ENCODE data around the gene CSF1.
"Not testable (repeated sequence)": the region's sequence is repeated elsewhere in the genome, so short reads cannot be mapped to it uniquely, and the experiment has no call there.

Gene CSF1

GRCh38 chr1:109878531-109879104 is 32.0 kb upstream of the CSF1 start:
- ChIA-PET POLR2A (ENCODE audit: low non-redundant PET) (no interaction called here), CTCF (no interaction called here)
- H3K27ac ChIP-seq: no peak overlapping the region
- DNase-seq (ENCODE audit: low spot score): no peak
- TF ChIP-seq, protein P1, sequence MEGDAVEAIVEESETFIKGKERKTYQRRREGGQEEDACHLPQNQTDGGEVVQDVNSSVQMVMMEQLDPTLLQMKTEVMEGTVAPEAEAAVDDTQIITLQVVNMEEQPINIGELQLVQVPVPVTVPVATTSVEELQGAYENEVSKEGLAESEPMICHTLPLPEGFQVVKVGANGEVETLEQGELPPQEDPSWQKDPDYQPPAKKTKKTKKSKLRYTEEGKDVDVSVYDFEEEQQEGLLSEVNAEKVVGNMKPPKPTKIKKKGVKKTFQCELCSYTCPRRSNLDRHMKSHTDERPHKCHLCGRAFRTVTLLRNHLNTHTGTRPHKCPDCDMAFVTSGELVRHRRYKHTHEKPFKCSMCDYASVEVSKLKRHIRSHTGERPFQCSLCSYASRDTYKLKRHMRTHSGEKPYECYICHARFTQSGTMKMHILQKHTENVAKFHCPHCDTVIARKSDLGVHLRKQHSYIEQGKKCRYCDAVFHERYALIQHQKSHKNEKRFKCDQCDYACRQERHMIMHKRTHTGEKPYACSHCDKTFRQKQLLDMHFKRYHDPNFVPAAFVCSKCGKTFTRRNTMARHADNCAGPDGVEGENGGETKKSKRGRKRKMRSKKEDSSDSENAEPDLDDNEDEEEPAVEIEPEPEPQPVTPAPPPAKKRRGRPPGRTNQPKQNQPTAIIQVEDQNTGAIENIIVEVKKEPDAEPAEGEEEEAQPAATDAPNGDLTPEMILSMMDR (conservative IDR thresholded peaks at IDR 0.05; ENCODE audit: low read depth): no peak

GRCh38 chr1:109879371-109879770 is 31.3 kb upstream of the CSF1 start:
- H3K27ac ChIP-seq; DNase-seq (ENCODE audit: low spot score); POLR2A ChIA-PET (ENCODE audit: low non-redundant PET): not testable (repeated sequence)
- CTCF ChIA-PET: interaction anchor here (0.7 kb wide), 1 partner anchor 52 kb away, joined by 3 read pairs; no protein-coding TSS in a partner anchor

DNA sequence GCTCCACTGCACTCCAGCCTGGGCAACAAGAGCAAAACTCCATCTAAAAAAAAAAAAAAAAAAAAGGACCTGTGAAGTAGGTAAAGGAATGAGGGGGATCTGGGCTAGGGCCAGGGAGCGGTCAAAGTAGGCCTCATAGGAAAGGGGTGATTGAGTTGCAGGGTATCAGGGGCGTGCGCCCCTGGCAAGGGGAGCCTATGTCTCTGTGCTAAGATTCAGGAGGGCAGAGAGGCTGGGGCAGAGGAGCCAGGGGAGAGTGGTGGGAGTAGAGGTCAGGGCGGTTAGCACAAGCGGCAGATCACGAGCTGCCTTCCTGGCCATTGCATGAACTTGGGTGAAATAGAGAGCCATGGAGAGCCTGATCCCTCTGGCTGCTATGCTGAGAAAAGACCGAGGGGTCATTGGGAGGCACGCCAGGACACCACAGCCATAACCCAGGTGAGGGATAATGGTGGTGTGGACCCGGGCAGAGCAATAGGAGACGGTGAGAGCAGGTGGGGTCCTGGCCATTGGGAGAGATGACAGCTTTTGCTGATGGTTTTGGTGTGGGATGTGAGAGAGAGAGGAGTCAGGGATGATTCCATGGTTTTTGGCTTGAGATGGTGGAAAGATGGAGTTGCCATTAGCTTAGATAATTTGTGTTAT is 30.6 kb upstream of the CSF1 start:
- DNase-seq (ENCODE audit: low spot score): no peak
- H3K27ac ChIP-seq: no peak overlapping the region
- TF ChIP-seq, protein P1 (conservative IDR thresholded peaks at IDR 0.05; ENCODE audit: low read depth): no peak
- ChIA-PET CTCF (interaction anchor here (0.7 to 1.0 kb wide), 3 partner anchors 38 to 105 kb away, joined by 3 read pairs; partner anchors contain the start of gene AHCYL1), POLR2A (ENCODE audit: low non-redundant PET) (no interaction called here)

GRCh38 chr1:109880971-109881894 is 29.4 kb upstream of the CSF1 start:
- CTCF ChIA-PET: interaction anchor here (0.5 to 1.0 kb wide), 4 partner anchors 8 to 103 kb away, joined by 3 to 5 read pairs (median 3); partner anchors contain the start of gene AHCYL1

GRCh38 chr1:109881906-109882287 is 28.8 kb upstream of the CSF1 start:
- no peak for DNase-seq (ENCODE audit: low spot score)
- no peak overlapping the region for H3K27ac ChIP-seq
- TF ChIP-seq, protein P1 (conservative IDR thresholded peaks at IDR 0.05; ENCODE audit: low read depth): no peak
- ChIA-PET POLR2A (ENCODE audit: low non-redundant PET) (no interaction called here), CTCF (no interaction called here)

More at GRCh38 chr1:109880971-109881894, 29.4 kb upstream of the CSF1 start:
- TF ChIP-seq, protein P1 (conservative IDR thresholded peaks at IDR 0.05; ENCODE audit: low read depth): no peak
- no peak for DNase-seq (ENCODE audit: low spot score)
- POLR2A ChIA-PET (ENCODE audit: low non-redundant PET): no interaction called here
- no peak overlapping the region for H3K27ac ChIP-seq

GRCh38 chr1:109882288-109883245 is 28.1 kb upstream of the CSF1 start:
- DNase-seq (ENCODE audit: low spot score): no peak
- TF ChIP-seq, protein P1 (conservative IDR thresholded peaks at IDR 0.05; ENCODE audit: low read depth): no peak
- POLR2A ChIA-PET (ENCODE audit: low non-redundant PET): interaction anchor here (0.5 kb wide), 1 partner anchor 18 kb away, joined by 4 read pairs; no protein-coding TSS in a partner anchor
- CTCF ChIA-PET: interaction anchor here (0.7 kb wide), 1 partner anchor 63 kb away, joined by 4 read pairs; no protein-coding TSS in a partner anchor
- no peak overlapping the region for H3K27ac ChIP-seq

All from RWPE1 (cell line).